ENCODE measurements around the gene GPR156.
A peak's percentile ranks its signal among the peaks of the same experiment; 100 is the strongest.
"Not testable (repeated sequence)": the region's sequence is repeated elsewhere in the genome, so short reads cannot be mapped to it uniquely, and the experiment has no call there.

The GPR156 gene

DNA sequence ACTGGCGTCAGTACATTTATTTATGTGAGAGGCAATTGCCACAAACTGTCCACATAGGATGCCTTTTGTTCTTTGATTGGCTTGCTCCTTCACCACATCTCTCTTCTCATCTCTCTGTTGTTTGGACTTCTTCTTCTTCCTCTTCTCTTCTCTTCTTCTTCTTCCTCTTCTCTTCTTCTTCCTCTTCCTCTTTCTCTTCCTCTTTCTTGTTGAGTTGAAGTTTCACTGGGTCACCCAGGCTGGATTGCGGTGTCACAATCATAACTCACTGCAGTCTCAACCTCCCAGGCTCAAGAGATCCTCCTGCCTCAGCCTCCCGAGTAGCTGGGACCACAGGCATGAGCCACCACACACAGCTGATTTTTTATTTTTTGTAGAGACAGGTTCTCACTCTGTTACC, 123.1 kb downstream of the GPR156 start:
- no peak for DNase-seq (ENCODE audit: low read depth in 2 of 2)

DNA sequence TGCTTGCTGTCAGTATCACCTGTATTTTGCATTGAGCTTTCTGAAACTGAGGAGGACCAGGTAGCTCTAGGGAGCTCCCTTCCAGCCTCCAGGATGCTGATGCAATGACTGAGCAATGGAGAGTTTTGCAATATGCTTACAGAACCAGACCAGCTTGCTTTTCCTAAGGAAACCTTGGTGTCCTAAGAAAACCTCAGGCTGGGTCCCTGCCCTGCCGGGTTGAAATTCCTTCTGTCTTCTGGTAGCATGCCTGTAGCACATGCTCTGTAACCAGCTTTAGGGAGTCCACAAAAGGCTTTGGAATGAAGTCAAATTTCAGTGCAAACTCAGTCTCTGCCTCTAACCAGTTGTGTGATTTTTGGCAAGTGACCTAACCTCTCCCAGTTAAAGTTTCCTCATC, 125.0 kb downstream of the GPR156 start:
- DNase-seq (ENCODE audit: low read depth in 2 of 2): no peak

DNA sequence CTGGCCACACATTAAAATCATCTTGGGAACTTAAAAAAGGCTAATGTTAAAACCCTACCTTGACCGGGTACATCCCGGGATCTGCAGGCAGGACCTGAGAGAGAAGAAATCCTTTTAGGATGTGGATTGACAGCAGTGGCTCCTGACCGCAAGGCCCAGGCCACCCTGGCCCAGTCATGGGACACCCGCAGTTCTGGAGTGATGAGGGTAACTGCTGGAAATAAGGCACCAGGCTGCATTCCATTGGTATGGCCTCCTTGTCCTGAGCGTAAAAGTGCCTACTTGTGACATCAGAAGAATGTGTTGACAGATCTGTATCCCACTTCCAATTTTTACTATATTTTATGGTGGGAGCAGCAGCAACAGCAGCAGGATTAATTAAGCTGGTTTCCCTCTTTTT, 127.3 kb downstream of the GPR156 start:
- no peak for DNase-seq (ENCODE audit: low read depth in 2 of 2)

DNA sequence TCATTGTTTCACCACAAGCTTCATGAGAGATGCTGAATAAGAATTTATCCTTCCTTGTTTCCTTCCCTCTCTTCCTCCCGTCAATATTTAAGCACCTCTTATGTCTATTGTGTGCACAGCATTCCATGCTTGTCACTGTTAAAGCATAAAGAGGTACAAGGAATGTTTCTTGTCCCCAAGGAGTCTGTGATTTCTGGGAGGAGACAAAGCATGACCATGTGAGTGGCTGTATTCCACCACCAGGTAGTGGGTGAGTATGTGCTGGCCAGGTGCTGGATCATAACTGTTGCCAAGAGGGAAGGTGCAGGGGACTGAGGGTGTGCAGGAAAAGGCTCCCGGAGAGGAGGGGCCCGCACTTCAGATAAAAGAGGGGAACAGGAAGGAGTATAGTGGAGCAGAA, 127.9 kb downstream of the GPR156 start:
- no peak for DNase-seq (ENCODE audit: low read depth in 2 of 2)

DNA sequence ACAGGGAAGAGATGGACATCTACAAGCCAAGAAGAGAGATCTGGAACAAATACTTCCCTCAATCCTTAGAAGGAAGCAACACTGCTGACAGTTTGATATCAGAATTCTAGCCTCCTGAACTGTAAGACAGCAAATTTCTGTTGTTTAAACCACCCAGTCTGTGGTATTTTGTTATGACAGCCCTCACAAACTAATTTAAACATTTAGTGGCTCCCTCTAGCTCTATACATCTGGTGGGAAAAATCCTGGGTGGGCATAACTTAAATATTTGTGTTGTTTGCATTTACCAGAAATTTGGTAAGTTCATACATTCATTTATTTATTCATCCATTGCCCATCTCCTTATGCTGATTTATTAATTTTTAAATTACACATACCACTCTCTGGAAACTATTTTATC, 128.3 kb downstream of the GPR156 start:
- no peak for DNase-seq (ENCODE audit: low read depth in 2 of 2)

DNA sequence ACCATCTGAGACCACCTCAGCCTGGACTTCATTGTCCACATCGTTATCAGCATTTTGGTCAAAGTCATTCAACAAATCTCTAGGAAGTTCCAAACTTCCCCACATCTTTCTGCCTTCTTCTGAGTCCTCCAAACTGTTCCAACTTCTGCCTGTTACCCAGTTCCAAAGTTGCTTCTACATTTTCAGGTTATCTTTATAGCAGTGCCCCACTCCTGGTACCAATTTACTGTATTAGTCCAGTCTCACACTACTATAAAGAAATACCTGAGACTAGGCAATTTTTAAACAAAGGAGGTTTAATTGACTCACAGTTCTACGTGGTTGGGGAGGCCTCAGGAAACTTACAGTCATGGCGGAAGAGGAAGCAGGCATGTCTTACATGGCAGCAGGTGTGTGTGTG, 129.3 kb downstream of the GPR156 start:
- not testable (repeated sequence) for DNase-seq (ENCODE audit: low read depth in 2 of 2)

DNA sequence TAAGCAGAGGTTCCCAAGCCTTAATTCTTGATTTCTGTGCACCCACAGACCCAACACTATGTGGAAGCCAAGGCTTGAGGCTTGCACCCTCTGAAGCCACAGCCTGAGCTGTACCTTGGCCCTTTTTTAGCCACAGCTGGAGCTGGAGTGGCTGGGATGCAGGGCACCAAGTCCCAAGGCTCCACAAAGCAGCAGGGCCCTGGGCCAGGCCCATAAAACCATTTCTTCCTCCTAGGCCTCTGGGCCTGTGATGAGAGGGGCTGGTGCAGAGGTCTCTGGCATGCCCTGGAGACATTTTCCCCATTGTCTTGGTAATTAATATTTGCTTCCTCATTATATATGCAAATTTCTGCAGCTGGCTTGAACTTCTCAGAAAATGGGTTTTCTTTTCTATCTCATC, 129.9 kb downstream of the GPR156 start:
- no peak for DNase-seq (ENCODE audit: low read depth in 2 of 2)

DNA sequence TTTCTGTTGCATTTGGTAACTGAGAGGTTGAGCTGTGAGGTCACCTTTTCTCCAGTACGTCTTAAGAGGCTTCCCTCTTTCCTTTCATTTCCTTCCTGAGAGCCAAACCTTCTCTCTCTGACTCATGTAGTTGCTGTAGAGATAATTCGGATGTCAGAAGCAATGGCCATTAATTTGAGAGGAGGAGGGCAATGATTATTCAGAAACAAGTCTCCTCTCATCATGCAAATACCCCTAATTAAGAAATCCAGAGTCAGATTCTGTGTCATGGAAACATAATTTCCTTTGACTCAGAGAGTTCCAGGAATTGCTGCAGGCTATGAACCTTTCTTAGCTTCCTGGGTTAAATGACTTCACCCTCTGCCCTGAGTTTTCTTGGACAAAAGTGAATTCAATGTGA, 131.7 kb downstream of the GPR156 start:
- no peak for DNase-seq (ENCODE audit: low read depth in 2 of 2)

DNA sequence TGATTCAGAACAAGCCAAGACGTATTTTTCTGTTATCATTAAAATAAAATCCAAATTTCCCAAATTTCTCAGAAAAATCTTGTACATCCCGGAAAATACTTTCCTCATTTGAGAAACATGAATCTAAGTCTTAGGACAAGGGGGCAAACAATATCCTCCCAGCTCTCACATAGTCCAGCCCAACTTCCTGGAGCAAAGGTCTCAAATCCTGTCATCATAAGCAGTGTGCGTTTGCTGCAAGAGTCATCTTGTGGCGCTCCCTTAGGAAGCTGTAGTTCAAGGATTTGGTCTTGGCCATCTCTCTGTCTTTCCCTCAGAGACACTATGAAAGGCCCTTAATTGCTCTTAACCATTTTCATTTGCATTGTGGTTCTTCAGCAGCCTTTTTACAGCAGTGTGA, 133.2 kb downstream of the GPR156 start:
- no peak for DNase-seq (ENCODE audit: low read depth in 2 of 2)

DNA sequence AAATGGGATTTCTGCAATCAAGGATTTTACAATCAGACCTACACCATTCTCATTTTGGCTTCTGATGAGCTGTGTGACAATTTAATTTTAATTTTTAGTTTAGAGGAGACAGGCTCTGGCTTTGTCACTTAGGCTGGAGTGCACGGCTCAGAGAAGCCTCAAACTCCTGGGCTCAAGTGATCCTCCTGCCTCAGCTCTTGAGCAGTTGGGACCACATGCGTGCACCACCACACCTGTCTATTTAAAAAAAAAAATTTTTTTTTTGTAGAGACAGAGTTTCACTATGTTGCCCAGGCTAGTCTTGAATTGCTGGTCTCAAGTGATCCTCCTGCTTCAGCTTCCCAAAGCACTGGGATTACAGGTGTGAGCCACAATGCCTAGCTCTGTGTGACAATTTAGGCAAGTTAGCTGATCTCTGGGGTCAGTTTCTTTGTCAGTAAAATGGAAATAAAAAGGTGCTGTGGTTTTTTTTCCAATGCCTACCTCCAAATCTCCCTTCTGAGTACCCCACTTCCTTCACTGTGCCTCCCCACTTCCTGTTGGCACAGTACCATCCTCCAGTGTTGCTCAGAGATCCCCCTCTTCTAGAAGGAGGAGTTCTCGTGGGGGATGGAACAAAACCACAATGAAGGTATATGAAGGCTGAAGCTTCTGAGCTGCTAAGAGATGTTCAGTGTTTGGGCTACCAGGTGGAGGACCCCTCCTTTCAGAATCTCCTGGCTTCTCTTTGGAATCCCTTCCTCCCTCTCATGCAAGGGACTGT, 136.7 kb downstream of the GPR156 start:
- no peak for DNase-seq (ENCODE audit: low read depth in 2 of 2)

DNA sequence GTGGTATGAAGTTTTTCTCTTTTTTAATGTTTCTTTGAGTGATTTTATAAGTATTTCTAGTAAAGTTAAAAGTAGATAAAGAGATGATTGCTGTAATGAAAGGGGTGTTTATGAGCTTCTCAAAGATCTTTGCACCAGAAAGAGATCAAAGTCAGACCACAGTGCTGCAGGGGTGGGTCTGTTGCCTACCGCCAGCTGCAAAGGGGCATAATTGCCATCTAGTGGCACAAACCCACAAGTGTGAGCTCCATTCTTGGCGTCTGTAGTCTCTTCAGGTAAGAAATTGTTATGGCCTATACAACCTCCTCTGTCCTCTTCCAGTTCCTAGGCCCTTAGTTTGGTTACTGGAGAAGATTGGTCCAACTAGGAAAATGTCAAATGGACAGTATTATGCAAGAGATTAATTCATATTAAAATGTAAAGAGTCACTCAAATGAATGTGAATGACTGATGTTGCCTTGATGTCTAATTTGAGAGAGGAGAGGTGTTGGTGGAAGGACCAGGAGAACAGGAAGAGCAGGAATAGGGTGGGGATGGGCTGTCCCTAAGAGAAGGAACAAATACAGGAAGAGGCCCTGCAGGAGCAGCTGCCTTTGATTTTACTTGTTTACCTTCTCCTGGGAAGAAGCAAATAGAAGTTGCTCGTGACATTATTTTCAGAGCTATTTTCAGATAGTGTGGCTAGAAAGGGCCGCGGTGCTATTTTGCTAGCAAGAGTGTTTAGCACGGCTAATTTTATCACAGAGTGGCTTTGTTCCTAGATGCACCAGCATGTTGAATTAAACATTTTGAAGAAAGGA, 137.8 kb downstream of the GPR156 start:
- DNase-seq (ENCODE audit: low read depth in 2 of 2): peak; percentile 7 to 31

DNA sequence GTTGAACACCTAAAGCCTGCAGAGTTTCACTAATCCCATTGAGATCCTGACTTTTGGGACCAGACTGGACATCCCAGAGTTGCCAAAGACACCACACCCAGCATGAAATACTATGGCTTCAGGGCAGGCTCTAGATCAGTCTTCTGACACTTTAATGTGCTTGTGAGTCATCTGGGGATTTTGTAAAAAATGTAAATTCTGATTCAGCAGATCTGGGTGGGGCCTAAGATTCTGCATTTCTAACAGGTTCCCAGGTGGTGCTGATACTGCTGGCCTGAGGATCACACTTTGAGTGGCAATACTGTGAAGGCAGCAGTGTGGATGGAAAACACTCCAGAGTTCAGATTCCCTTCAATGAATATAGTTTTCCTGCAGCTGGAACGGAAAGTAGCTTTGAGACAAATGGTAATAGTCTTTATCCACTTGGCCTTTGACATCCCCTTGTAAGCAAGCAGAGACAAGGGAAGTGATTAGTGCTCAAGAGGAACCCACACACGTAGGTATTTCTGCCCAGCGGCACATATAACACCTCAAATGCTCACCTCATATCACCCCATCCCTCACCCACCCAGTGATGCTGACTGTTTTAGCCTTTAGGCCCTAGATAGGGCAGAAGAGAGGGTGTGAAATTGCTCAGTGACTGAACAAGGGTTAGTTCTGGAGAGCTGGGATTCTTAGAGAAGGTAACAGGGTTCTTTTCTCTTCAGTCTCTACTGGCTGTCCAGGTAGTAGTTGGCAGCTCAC, 139.3 kb downstream of the GPR156 start:
- no peak for DNase-seq (ENCODE audit: low read depth in 2 of 2)

DNA sequence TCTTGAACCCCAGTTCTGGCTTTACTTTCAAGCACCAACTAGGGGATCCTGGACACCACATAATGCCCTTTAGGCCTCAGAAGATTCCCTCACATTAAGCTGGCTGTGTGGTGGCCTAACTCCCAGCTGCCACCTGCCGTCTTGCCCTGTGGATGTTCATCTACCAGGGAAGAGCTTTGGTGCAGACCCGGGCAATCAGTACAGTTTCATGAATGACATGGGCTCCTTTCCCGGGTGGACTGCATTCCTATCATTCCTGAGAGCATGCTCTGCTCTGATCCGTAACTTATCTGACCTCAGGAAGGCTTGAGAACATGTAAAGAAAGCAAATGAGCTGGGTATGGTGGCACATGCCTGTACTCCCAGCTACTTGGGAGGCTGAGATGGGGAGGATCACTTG, 140.8 kb downstream of the GPR156 start:
- DNase-seq (ENCODE audit: low read depth in 2 of 2): no peak

DNA sequence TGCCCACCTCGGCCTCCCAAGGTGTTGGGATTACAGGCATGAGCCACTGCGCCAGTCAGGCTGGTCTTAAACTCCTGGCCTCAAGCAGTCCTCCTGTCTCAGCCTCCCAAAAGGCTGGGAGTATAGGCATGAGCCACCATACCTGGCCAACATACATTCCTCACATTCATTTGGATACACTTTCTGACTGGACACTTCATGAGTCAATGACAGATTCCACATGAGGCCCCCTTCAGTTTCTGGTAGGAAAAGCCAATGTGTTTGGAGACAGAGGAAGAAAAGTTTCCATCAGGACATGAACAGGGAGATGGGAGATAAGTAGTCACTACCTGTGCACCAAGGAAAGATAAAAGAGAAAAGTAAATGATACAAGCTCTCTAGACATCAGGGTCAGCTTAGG, 141.3 kb downstream of the GPR156 start:
- no peak for DNase-seq (ENCODE audit: low read depth in 2 of 2)

DNA sequence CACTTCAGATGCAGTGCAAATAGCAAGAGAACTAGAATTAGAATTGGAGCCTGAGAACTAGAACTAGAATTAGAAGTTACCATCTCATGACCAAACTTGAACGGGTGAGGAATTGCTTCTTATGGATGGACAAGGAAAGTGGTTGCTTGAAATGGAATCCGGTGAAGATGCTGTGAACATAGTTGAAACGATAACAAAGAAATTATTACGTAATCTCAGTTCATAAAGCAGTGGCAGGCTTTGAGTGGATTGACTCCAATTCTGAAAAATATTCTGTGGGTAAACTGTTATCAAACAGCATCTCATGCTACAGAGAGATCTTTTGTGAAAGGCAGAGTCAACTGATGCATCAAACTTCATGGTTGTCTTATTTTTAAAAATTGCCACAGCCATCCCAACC, 142.8 kb downstream of the GPR156 start:
- no peak for DNase-seq (ENCODE audit: low read depth in 2 of 2)

DNA sequence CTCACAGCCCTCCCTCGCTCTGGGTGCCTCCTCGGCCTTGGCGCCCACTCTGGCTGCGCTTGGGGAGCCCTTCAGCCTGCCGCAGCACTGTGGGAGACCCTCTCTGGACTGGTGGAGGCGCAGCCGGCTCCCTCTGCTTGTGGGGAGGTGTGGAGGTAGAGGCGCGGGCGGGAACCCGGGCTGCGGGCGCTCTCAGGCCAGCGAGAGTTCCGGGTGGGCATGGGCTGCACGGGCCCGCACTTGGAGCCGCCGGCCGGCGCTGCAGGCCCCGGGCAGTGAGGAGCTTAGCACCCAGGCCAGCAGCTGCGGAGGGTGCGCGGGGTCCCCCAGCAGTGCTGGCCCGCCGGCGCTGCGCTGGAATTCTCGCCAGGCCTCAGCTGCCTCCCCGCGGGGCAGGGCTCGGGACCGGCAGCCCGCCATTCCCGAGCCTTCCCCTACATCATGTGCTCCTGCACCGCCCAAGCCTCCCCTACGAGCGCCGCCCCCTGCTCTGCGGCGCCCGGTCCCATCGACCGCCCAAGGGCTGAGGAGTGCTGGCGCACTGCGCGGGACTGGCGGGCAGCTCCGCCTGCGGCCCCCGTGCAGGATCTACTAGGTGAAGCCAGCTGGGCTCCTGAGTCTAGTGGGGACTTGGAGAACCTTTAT, 144.8 kb downstream of the GPR156 start:
- DNase-seq (ENCODE audit: low read depth in 2 of 2): no peak

DNA sequence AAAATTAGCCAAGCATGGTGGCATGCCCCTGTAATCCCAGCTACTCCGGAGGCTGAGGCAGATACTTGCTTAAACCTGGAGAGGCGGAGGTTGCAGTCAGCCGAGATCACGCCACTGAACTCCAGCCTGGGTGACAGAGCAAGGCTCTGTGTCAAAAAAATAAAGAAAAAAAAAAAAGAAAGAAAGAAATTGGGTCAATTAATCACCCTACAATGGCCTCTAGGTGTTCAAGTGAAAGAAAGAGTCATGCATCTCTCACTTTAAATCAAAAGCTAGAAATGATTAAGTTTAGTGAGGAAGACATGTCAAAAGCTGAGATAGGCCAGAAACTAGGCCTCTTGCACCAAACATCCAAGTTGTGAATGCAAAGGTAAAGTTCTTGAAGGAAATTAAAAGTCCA, 145.9 kb downstream of the GPR156 start:
- DNase-seq (ENCODE audit: low read depth in 2 of 2): no peak

DNA sequence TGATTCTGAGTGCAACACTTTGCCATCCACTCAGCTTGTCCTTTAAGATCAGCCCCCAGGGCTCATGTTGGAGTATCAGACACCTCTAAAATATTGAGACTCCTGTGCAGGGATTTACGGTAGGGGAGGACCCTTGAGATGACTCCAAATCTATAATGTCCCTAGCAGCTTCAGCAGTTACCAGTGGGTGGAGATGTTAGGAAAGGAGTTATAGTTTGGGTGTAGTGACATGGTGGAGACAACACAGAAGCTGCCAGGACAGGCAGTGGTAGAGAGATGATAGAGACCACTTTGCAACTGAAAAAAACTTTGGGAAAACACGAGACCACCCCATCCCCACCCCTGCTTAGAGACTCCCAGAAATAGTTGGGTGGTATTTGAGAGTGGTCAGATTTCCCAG, 147.5 kb downstream of the GPR156 start:
- no peak for DNase-seq (ENCODE audit: low read depth in 2 of 2)

DNA sequence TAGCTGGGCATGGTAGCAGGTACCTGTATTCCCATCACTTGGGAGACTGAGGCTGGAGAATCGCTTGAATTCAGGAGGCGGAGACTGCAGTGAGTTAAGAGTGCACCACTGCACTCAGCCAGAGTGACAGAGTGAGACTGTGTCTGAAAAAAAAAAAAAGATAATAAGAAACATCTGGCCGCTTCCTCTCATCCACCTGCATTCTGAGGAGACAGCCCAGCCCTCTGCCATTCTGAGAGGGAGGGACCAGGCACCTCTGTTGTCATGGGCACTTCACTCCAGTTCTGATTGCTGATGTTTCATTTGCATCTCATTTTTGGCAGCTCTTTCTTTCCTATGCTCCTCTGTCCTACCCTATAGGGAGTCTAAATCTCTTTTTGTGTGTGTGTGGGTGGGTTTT, 154.4 kb downstream of the GPR156 start:
- DNase-seq (ENCODE audit: low read depth in 2 of 2): no peak

DNA sequence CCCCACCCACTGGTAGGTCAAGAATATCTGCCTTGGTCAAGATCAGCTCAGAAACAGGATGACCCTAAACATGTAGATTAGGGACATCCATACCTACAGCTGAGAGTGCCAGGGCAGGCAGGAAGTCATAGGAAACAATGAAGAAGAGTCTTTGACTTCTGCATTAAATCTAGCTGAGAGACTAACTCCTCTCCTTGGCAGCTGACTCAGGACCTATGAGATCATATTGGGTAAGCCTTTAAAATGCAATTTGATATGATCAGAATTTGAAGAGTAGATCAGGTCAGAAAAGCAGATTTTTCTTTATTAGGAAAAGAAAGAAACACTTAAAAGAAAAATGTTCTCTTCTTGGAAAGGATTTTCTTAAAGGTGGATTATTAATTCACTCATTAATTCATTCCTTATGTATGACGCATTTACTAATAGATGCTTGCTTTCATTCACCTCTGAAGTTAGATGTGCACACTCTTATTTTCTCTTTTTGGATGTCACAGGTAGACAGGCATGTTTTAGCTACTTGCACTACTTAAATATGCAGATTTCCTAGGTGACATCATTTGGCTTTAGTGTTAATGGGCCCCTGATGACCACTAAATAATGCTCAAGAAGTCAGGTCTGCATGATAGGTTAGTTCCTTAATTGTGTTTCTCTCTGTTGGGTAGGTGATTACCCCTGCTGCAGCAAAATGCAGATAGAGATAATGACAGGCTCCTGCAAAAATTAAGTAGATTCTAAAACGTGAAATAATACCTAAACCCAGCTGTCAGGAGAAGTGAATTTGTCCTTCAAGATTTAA, 155.1 kb downstream of the GPR156 start:
- no peak for DNase-seq (ENCODE audit: low read depth in 2 of 2)

DNA sequence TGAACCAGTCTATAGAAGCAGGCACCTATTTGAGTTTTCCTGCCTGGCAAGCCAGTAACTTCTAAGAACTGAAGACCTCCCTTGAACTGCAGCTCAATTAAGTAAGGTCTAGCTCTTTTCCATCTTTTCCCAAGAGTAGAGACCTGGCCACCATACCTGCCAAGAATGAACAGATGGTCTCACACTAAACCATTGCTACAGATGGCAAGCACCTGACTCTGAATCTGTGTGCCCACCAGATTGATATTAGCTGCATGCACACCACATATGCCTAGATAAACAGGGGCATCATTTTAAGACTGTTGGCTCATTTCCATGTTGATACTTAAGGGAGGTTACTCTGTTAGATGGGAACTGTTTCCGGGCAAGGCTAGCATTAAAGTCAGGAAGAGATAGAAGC, 156.0 kb downstream of the GPR156 start:
- no peak for DNase-seq (ENCODE audit: low read depth in 2 of 2)
